T-helper 2 cell treated with Interferon-gamma antibody and Interleukin-4, amounts not matched to agents 100 ng/mL and 5 ng/mL, for 36 hours (primary cell): Measurements from ENCODE around the gene RNF14. TPM values are rescaled to one million over a fixed set of nuclear protein-coding genes. Genes with fewer than 3 reads are reported as not detected.

ENCODE experiments used
- intact Hi-C: fragments of 100-400 bp; cut with micrococcal nuclease; formaldehyde crosslinking; loops from one replicate; pipeline ENCODE4 v1.15.1; 2023
- total RNA-seq: library from RNA; stranded (reverse); gene quantifications from 2 replicates; pipeline ENCODE4 v1.2.3, GENCODE V29; 2022

RNF14 gene
- 24.2 and 24.4 TPM in 2 replicates for total RNA-seq

GRCh38 chr5:141968914-141969608 lies at the start of gene RNF14:
Gene RNF14 (plus strand): TSS chr5:141969105. CDS start chr5:141973589, 4,484 bp downstream.
- intact Hi-C loops: loop anchor here (1.0 to 2.0 kb wide), 7 partner anchors 9 to 388 kb away; partner anchors contain the start of gene DELE1

- intact Hi-C loops: loop anchor here (5.0 kb wide), 1 partner anchor 267 kb away; the partner anchor contains the start of gene FCHSD1
Measured at GRCh38 chr5:141919218-141920119, 49.4 kb upstream of the RNF14 start.

GRCh38 chr5:141920771-141921170 lies 48.1 kb upstream of the RNF14 start:
- intact Hi-C loops: loop anchor here (5.0 kb wide), 1 partner anchor 268 kb away; the partner anchor contains the start of gene FCHSD1

GRCh38 chr5:141922827-141923447 lies 46.0 kb upstream of the RNF14 start:
- intact Hi-C loops: loop anchor here (1.0 to 5.0 kb wide), 3 partner anchors 46 to 271 kb away; partner anchors contain the start of genes FCHSD1 and RNF14

GRCh38 chr5:141923448-141924313 lies 45.2 kb upstream of the RNF14 start, which contains the start of gene DELE1:
Gene DELE1 (plus strand): TSS chr5:141923871. CDS start chr5:141923942, 71 bp downstream.
- intact Hi-C loops: loop anchor here (1.0 to 5.0 kb wide), 8 partner anchors 37 to 287 kb away; partner anchors contain the start of genes FCHSD1, GNPDA1, HDAC3 and NDFIP1

GRCh38 chr5:141926434-141926833 lies 42.5 kb upstream of the RNF14 start:
- intact Hi-C loops: no loop called here

- intact Hi-C loops: no loop called here
Measured at GRCh38 chr5:141928051-141928450, 40.9 kb upstream of the RNF14 start.

- intact Hi-C loops: no loop called here
Measured at GRCh38 chr5:141929398-141930058, 39.4 kb upstream of the RNF14 start.

- intact Hi-C loops: no loop called here
Measured at GRCh38 chr5:141931694-141932093, 37.2 kb upstream of the RNF14 start.

- intact Hi-C loops: no loop called here
Measured at GRCh38 chr5:141933151-141933550, 35.8 kb upstream of the RNF14 start.

GRCh38 chr5:141934099-141934844 lies 34.6 kb upstream of the RNF14 start:
- intact Hi-C loops: no loop called here

- intact Hi-C loops: no loop called here
Measured at GRCh38 chr5:141935538-141935937, 33.4 kb upstream of the RNF14 start.

- intact Hi-C loops: no loop called here
Measured at GRCh38 chr5:141940695-141941271, 28.1 kb upstream of the RNF14 start.

- intact Hi-C loops: no loop called here
Measured at GRCh38 chr5:141941307-141941706, 27.6 kb upstream of the RNF14 start.

GRCh38 chr5:141941779-141942178 lies 27.1 kb upstream of the RNF14 start:
- intact Hi-C loops: no loop called here

GRCh38 chr5:141942185-141942857 lies 26.6 kb upstream of the RNF14 start:
- intact Hi-C loops: no loop called here

GRCh38 chr5:141944076-141944475 lies 24.8 kb upstream of the RNF14 start:
- intact Hi-C loops: no loop called here

- intact Hi-C loops: no loop called here
Measured at GRCh38 chr5:141945511-141946051, 23.3 kb upstream of the RNF14 start.
